Measurements from ENCODE around the gene CLTA. TPM values are rescaled to one million over a fixed set of nuclear protein-coding genes. Genes with fewer than 3 reads are reported as not detected.
"Not testable (repeated sequence)": the region's sequence is repeated elsewhere in the genome, so short reads cannot be mapped to it uniquely, and the experiment has no call there.

The CLTA gene
- polyA plus RNA-seq, 1 experiment: 364 TPM

DNA sequence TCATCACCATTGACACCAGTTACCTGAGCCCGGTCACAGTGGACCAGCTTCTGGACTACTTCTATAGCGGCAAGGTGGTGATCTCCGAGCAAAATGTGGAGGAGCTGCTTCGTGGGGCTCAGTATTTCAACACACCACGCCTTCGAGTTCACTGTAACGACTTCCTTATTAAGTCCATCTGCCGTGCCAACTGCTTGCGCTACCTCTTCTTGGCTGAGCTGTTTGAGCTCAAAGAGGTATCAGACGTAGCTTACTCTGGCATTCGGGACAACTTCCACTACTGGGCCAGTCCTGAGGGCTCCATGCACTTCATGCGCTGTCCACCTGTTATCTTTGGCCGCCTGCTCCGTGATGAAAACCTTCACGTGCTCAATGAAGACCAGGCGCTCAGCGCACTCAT lies 21.0 kb upstream of the CLTA start:
- H3K27ac ChIP-seq (ENCODE audit: low read depth, low read length): no peak overlapping the region
- no peaks in the 10 kb centered on the region for H3K27me3 ChIP-seq (ENCODE audit: control insufficient read depth, insufficient read depth, low read length)
- no peak overlapping the region for H3K4me3 ChIP-seq (ENCODE audit: low read depth, low read length)
- DNase-seq (ENCODE audit: low read depth, low spot score): no peak
- POLR2A ChIA-PET: no interaction called here
- CTCF ChIA-PET: interaction anchor here (0.8 kb wide), 1 partner anchor 20 kb away, joined by 3 read pairs; no protein-coding TSS in a partner anchor
- peaks cover 3% of the 10 kb centered on the region; the same call in 1 of the 2 replicates for H3K9me3 ChIP-seq (ENCODE audit: control insufficient read depth, insufficient read depth, low read length)
- TF ChIP-seq, protein P1, sequence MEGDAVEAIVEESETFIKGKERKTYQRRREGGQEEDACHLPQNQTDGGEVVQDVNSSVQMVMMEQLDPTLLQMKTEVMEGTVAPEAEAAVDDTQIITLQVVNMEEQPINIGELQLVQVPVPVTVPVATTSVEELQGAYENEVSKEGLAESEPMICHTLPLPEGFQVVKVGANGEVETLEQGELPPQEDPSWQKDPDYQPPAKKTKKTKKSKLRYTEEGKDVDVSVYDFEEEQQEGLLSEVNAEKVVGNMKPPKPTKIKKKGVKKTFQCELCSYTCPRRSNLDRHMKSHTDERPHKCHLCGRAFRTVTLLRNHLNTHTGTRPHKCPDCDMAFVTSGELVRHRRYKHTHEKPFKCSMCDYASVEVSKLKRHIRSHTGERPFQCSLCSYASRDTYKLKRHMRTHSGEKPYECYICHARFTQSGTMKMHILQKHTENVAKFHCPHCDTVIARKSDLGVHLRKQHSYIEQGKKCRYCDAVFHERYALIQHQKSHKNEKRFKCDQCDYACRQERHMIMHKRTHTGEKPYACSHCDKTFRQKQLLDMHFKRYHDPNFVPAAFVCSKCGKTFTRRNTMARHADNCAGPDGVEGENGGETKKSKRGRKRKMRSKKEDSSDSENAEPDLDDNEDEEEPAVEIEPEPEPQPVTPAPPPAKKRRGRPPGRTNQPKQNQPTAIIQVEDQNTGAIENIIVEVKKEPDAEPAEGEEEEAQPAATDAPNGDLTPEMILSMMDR (IDR thresholded peaks at IDR 0.05; ENCODE audit: low read depth, low read length): no peak

DNA sequence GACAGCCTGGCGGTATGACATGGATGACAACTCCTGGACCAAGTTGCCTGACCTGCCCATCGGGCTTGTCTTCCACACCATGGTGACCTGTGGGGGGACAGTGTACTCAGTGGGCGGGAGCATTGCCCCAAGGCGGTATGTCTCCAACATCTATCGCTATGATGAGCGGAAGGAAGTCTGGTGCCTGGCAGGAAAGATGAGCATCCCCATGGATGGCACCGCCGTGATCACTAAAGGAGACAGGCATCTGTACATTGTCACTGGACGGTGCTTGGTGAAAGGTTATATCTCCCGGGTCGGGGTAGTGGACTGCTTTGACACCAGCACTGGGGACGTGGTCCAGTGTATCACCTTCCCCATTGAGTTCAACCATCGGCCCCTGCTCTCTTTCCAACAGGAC lies 20.2 kb upstream of the CLTA start:
- POLR2A ChIA-PET: no interaction called here
- no peak overlapping the region for H3K27ac ChIP-seq (ENCODE audit: low read depth, low read length)
- H3K9me3 ChIP-seq (ENCODE audit: control insufficient read depth, insufficient read depth, low read length): peaks cover 3% of the 10 kb centered on the region; the same call in 1 of the 2 replicates
- DNase-seq (ENCODE audit: low read depth, low spot score): no peak
- TF ChIP-seq, protein P1 (IDR thresholded peaks at IDR 0.05; ENCODE audit: low read depth, low read length): no peak
- H3K27me3 ChIP-seq (ENCODE audit: control insufficient read depth, insufficient read depth, low read length): no peaks in the 10 kb centered on the region
- CTCF ChIA-PET: no interaction called here
- no peak overlapping the region for H3K4me3 ChIP-seq (ENCODE audit: low read depth, low read length)

DNA sequence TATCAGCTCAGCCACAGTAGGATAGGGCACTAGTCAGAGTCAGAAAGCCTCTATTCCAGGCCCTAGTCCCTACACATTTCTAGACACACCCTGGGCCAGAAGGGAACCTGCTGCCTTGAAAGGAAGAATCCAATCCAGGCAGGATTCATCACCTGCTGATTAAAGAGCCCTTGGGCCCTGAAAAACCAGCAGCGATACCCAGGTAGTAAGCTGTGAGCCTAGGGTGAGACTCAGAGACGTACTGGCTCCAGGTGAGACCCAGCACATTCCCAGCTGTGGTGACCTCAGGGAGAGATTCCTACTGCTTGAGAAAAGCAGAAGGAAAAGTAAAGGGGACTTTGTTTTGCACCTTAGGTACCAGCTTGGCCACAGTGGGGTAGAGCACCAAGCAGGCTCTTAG lies 16.9 kb upstream of the CLTA start:
- Histone ChIP-seq H3K4me3 (ENCODE audit: low read depth, low read length) (no peak overlapping the region), H3K27ac (ENCODE audit: low read depth, low read length) (no peak overlapping the region), H3K9me3 (ENCODE audit: control insufficient read depth, insufficient read depth, low read length) (peaks cover 3% of the 10 kb centered on the region; the same call in 1 of the 2 replicates), H3K27me3 (ENCODE audit: control insufficient read depth, insufficient read depth, low read length) (no peaks in the 10 kb centered on the region)
- TF ChIP-seq, protein P1 (IDR thresholded peaks at IDR 0.05; ENCODE audit: low read depth, low read length): no peak
- DNase-seq (ENCODE audit: low read depth, low spot score): no peak
- CTCF ChIA-PET: interaction anchor here (2.1 kb wide), 1 partner anchor 16 kb away, joined by 7 read pairs; the partner anchor contains the start of gene CLTA
- POLR2A ChIA-PET: no interaction called here

DNA sequence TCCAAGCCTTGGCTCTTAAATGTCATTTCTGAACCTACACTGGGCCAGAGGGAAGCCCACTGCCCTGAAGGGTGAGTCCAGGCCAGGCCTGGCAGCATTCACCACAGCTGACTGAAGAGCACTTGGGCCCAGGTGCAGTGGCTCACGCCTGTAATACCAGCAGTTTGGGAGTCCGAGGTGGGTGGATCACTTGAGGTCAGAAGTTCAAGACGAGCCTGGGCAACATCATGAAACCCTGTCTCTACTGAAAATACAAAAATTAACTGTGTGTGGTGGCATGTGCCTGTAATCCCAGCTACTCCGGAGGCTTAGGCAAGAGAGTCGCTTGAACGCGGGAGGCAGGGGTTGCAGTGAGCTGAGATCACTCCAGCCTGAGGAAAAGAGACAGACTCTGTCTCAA lies 16.4 kb upstream of the CLTA start:
- no peak for DNase-seq (ENCODE audit: low read depth, low spot score)
- POLR2A ChIA-PET: no interaction called here
- no peak overlapping the region for H3K27ac ChIP-seq (ENCODE audit: low read depth, low read length)
- TF ChIP-seq, protein P1 (IDR thresholded peaks at IDR 0.05; ENCODE audit: low read depth, low read length): no peak
- no peak overlapping the region for H3K4me3 ChIP-seq (ENCODE audit: low read depth, low read length)
- no peaks in the 10 kb centered on the region for H3K27me3 ChIP-seq (ENCODE audit: control insufficient read depth, insufficient read depth, low read length)
- CTCF ChIA-PET: interaction anchor here (2.1 kb wide), 1 partner anchor 16 kb away, joined by 7 read pairs; the partner anchor contains the start of gene CLTA
- H3K9me3 ChIP-seq (ENCODE audit: control insufficient read depth, insufficient read depth, low read length): peaks cover 3% of the 10 kb centered on the region; the same call in 1 of the 2 replicates

DNA sequence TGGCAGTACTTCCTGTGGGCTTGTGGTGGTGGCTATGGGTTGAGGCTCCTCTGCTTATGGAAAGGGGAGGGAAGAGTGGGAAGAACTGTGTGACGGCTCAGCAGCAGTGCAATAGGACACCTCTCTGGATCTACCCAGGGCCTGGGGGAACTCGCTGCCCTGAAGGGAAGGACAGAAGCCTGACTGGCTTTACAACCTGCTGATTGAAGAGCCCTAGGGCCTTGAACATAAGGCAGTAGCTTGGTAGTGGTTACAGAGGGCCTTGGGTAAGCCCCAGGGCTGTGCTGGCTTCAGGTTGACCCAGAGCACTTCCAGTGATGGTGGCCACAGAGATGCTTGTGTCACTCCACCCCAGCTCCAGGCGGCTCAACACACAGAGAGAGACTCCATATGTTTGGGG lies 16.0 kb upstream of the CLTA start:
- no peak for DNase-seq (ENCODE audit: low read depth, low spot score)
- Histone ChIP-seq H3K9me3 (ENCODE audit: control insufficient read depth, insufficient read depth, low read length) (peaks cover 3% of the 10 kb centered on the region; the same call in 1 of the 2 replicates), H3K27ac (ENCODE audit: low read depth, low read length) (no peak overlapping the region), H3K27me3 (ENCODE audit: control insufficient read depth, insufficient read depth, low read length) (no peaks in the 10 kb centered on the region), H3K4me3 (ENCODE audit: low read depth, low read length) (no peak overlapping the region)
- ChIA-PET CTCF (interaction anchor here (2.1 kb wide), 1 partner anchor 15 kb away, joined by 7 read pairs; the partner anchor contains the start of gene CLTA), POLR2A (interaction anchor here (1.3 kb wide), 1 partner anchor 16 kb away, joined by 5 read pairs; the partner anchor contains the start of gene CLTA)
- TF ChIP-seq, protein P1 (IDR thresholded peaks at IDR 0.05; ENCODE audit: low read depth, low read length): no peak

DNA sequence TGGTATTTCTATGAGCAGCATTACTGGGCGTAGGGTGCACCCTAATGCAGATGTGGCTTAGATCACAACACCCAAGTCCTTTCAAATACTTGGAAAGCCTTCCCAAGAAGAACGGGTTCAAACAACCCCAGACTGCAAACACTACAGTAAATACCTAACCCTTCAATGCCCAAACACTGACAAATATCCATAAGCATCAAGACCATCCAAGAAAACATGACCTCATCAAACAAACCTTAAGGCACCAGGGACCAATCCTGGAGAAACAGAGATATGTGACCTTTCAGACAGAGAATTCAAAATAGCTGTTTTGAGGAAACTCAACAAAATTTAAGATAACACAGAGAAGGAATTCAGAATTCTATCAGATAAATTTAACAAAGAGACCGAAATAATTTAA lies 15.5 kb upstream of the CLTA start:
- not testable (repeated sequence) for DNase-seq (ENCODE audit: low read depth, low spot score); H3K9me3 ChIP-seq (ENCODE audit: control insufficient read depth, insufficient read depth, low read length); H3K27me3 ChIP-seq (ENCODE audit: control insufficient read depth, insufficient read depth, low read length); H3K4me3 ChIP-seq (ENCODE audit: low read depth, low read length); H3K27ac ChIP-seq (ENCODE audit: low read depth, low read length)
- ChIA-PET CTCF (interaction anchor here (2.1 kb wide), 1 partner anchor 15 kb away, joined by 7 read pairs; the partner anchor contains the start of gene CLTA), POLR2A (interaction anchor here (1.3 kb wide), 1 partner anchor 15 kb away, joined by 5 read pairs; the partner anchor contains the start of gene CLTA)

DNA sequence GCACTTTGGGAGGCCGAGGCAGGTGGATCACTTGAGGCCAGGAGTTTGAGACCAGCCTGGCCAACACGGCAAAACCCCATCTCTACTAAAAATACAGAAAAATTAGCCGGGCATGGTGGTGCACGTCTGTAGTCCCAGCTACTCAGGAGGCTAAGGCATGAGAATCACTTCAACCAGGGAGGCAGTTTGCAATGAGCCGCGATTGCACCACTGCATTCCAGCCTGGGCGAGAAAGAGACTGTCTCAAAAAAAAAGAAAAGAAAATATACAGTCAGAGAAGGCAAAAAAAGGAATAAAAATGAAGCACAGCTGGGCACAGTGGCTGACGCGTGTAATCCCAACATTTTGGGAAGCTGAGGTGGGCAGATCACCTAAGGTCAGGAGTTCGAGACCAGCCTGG lies 14.2 kb upstream of the CLTA start:
- H3K9me3 ChIP-seq (ENCODE audit: control insufficient read depth, insufficient read depth, low read length); H3K4me3 ChIP-seq (ENCODE audit: low read depth, low read length); DNase-seq (ENCODE audit: low read depth, low spot score); POLR2A ChIA-PET; CTCF ChIA-PET; H3K27me3 ChIP-seq (ENCODE audit: control insufficient read depth, insufficient read depth, low read length); H3K27ac ChIP-seq (ENCODE audit: low read depth, low read length): not testable (repeated sequence)

Data from AG04450 (cell line).